GM12874 (cell line): ENCODE results near the gene UGT1A6.

Experiments used
- TF ChIP-seq, protein P1 (sequence below): IDR thresholded peaks from 2 replicates; pipeline ENCODE4 v1.5.1; 2011; ENCODE audit warnings: low read depth, mild to moderate bottlenecking, control low read depth, low read length, moderate library complexity; ENCODE audit not compliant: insufficient read depth

The UGT1A6 gene

DNA sequence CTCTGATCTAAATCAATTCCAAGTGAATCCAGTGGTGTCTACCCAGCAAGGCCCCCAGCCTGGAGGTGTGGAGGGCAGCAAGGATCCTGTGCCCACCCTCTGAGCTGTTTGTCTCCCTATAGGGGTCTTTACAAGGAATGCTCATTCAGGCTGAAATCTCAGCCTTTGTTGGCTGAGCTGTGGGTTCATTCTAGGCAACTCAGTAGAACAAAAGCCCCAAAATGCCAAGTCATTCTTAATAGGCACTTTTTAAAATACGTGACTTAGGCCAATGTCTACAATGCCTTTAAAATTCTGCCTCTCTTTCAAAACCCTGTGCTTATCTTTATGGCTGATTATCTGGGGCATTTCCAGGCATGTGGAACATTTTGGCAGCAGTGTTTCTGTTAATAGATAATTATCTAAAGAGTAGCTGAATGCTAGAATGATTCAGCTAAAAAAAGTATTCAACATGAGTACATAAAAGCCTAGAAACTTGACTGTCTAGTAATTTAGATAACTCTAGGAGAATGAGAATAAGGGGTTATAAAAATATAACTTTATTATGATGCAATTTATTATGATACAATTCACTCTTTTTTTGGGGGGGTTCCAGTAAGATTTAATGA is 7.4 kb downstream of the UGT1A6 start:
- TF ChIP-seq, protein P1, sequence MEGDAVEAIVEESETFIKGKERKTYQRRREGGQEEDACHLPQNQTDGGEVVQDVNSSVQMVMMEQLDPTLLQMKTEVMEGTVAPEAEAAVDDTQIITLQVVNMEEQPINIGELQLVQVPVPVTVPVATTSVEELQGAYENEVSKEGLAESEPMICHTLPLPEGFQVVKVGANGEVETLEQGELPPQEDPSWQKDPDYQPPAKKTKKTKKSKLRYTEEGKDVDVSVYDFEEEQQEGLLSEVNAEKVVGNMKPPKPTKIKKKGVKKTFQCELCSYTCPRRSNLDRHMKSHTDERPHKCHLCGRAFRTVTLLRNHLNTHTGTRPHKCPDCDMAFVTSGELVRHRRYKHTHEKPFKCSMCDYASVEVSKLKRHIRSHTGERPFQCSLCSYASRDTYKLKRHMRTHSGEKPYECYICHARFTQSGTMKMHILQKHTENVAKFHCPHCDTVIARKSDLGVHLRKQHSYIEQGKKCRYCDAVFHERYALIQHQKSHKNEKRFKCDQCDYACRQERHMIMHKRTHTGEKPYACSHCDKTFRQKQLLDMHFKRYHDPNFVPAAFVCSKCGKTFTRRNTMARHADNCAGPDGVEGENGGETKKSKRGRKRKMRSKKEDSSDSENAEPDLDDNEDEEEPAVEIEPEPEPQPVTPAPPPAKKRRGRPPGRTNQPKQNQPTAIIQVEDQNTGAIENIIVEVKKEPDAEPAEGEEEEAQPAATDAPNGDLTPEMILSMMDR = no peak

DNA sequence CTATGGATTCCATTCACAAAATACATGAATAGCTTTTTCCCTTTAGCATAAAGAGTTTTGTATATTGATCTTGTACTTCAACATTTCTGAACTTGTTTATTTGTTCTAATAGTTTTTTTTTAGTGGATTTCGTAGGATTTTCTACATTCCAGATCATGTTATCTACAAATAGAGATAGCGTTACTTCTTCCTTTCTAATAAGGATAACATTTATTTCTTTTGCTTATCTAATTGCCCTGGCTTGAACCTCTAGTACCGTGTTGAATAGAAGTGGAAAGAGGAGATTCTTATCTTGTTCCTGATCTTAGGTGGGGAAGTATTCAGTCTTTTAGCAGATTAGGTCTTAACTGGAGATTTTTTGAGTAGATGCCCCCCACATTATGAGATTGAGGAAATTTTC is 9.5 kb downstream of the UGT1A6 start:
- TF ChIP-seq, protein P1 = no peak

DNA sequence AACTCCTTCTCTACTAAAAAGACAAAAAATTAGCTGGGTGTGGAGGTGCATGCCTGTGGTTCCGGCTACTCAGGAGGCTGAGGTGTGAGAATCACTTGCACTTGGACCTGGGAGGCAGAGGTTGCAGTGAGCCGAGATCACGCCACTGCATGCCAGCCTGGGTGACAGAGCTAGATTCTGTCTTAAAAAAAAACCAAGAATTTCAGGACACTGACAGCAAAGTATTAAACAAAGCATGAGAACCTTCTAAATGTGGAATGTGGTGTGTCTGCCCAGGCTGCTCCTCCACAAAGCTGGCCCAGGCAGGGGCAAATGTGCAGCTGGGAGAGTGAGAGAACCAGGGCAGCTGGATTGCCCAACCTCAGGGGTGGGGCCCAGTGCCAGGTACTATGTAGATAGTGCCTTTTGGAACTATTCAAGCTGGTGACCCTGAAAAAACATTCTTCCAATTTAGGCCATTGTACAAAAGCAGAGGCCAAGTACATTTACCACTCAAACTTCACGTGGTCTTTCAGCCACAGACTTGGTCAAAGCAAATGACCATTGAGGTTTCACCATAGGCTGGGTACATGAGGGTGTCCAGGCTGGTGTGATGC is 13.3 kb downstream of the UGT1A6 start:
- TF ChIP-seq, protein P1 = no peak

DNA sequence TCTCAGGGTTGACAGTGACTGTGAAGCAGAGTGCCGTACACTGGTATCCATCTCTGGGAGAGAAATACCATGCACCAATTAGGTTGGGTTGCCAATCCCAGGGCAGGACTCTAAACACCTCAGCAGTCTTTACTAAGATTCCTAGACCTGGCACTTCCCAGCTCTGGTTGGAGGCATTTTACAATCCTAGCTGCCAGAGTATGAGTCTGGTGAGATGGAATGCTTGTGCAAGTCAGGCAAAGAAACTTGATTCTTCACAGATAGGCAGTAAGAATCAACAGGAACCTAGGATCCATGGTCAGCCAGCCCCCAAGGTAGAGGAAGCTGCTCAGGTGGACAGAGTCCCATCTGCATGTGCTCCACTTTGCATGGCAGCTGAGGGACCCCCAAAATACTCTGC is 14.0 kb downstream of the UGT1A6 start:
- TF ChIP-seq, protein P1 = no peak

DNA sequence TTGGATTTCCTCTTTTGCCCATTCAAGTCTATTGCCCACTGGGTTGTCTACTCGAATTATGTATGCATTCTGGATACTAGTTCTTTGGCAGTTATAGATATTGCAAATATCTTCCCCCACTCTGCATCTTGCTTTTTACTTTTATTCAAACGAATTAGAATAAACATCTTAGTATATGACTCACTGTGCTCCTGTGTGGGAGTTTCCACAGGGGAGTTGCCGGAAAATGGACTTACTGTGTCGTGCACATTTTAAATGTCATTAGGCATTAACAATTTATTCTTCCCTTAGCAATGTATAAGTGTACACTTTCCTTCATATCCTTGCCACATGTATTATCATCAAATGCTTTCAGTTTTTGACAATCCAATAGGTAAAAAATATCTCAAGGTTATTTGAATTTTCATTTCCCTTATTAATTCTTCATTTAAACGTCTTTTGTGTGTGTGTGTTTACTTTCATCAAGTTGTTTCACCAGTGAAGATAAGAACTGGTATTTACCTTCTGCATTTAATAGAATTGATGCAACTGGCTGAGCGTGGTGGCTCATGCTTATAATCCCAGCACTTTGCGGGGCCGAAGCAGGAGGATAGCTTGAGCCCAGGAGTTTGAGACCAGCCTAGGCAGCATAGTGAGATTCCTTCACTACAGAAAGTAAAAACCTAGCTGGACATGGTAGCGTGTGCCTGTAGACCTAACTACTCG is 15.4 kb downstream of the UGT1A6 start:
- TF ChIP-seq, protein P1 = no peak

DNA sequence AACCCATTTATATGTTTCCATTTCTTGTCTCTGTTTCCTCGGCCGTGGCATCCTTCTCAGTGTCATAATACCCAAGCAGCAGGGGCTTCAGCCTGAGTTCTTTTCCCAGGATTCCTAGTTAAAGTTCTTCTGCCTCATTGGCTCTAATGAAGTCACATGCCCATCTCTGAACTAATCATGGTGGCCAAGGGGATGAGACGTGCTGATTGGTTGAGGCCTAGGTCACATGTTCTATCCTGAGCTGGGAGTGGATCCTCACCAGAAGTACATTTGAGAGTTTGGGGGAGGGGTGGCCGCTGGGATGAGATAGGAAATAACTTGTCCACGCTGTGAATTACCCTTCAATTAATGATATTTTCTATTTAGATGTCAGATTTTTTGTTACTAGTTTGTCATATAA is 16.3 kb downstream of the UGT1A6 start:
- TF ChIP-seq, protein P1 = no peak

DNA sequence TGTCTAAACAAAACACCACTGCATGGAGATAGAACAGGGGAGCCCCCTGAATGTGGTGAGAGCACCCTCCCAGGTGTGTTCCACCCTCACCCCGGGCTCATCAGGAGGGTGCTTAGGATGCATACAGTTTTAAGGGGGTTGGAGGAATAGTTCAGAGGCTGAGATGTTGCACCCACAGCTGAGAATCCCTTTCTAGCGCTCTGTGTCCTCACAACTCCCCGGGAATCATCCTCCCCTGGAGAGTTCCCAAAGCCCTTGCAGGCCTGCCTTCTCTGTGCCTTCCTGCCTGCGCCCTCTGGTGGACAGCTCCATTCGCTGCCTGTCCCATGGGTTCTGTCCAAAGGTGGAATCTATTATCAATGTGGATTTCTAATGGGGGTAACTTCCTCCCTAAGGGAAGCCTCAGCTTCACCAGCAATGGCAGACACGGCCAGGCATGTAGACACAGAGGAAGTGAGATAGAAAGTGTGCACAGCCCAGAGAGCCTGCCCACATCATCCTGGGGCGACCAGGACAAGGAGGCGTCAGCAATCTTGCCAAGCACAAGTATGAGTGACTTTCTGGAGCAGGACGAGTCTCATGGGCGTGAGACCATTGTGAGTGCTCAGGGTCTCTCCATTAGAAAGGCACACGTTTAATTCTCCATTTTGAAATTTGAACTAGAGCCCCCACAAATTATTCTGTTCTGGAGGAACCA is 18.8 kb downstream of the UGT1A6 start:
- TF ChIP-seq, protein P1 = peak; percentile 88
